Liver (tissue), 9 donors: ENCODE measurements around the gene AADACL4. TPM values are rescaled to one million over a fixed set of nuclear protein-coding genes. Genes with fewer than 3 reads are reported as not detected.

Experiments
- DNase-seq: peaks from one replicate; pipeline ENCODE4 v3.0.0-alpha.2; 2017; ENCODE audit warnings: low spot score
- H3K27ac ChIP-seq, 2 donors: one replicate each; pipeline ENCODE4 v1.7.0; 2013; ENCODE audit warnings: inconsistent platforms in 2 of 2, low read length in 2 of 2, control low read depth in 1 of 2, low read depth in 1 of 2, mild to moderate bottlenecking in 1 of 2
- H3K27me3 ChIP-seq, 4 donors: one replicate each; pipeline versions ENCODE4 v1.6.1 to v1.7.0; 2013; ENCODE audit warnings: low read length in 3 of 4, inconsistent platforms in 1 of 4, mild to moderate bottlenecking in 1 of 4, moderate library complexity in 1 of 4; ENCODE audit not compliant: control insufficient read depth in 4 of 4, insufficient read depth in 4 of 4
- H3K36me3 ChIP-seq, 4 donors: one replicate each; pipeline versions ENCODE4 v1.6.1 to v1.7.0; 2013; ENCODE audit warnings: low read length in 3 of 4, mild to moderate bottlenecking in 3 of 4, low read depth in 1 of 4, moderate library complexity in 1 of 4; ENCODE audit not compliant: control insufficient read depth in 4 of 4, insufficient read depth in 3 of 4
- H3K4me1 ChIP-seq, 4 donors: one replicate each; pipeline versions ENCODE4 v1.6.1 to v1.7.0; 2013; ENCODE audit warnings: low read length in 3 of 4, mild to moderate bottlenecking in 3 of 4, moderate library complexity in 1 of 4; ENCODE audit not compliant: control insufficient read depth in 4 of 4, insufficient read depth in 4 of 4
- H3K4me3 ChIP-seq, 3 donors: one replicate each; pipeline versions ENCODE4 v1.6.1 to v1.7.0; 2013; ENCODE audit warnings: low read length in 3 of 3, control low read depth in 1 of 3, low read depth in 1 of 3, mild to moderate bottlenecking in 1 of 3
- H3K9ac ChIP-seq, 2 donors: one replicate each; pipeline ENCODE4 v1.7.0; 2013; ENCODE audit warnings: low read length in 2 of 2, mild to moderate bottlenecking in 2 of 2, moderate library complexity in 2 of 2, control low read depth in 1 of 2, low read depth in 1 of 2
- H3K9me3 ChIP-seq, 4 donors: one replicate each; pipeline versions ENCODE4 v1.6.1 to v1.7.0; 2013; ENCODE audit warnings: low read length in 3 of 4; ENCODE audit not compliant: control insufficient read depth in 4 of 4
- CTCF ChIP-seq: fragments of 150-350 bp; IDR thresholded peaks from 2 replicates; pipeline ENCODE4 v1.5.1; 2017; ENCODE audit warnings: improper control_type of control experiment, low read depth, low read length; ENCODE audit not compliant: missing input control
- FOXA1 ChIP-seq: IDR thresholded peaks from 2 replicates; pipeline ENCODE4 v1.6.1; 2016; ENCODE audit warnings: antibody characterized with exemption
- FOXA2 ChIP-seq: IDR thresholded peaks from 2 replicates; pipeline ENCODE4 v1.6.1; 2016; ENCODE audit warnings: antibody characterized with exemption
- GABPA ChIP-seq, 2 donors: IDR thresholded peaks in 1 of 2; conservative IDR thresholded peaks in 1 of 2; 2 replicates each; pipeline ENCODE4 v1.6.1; 2016; ENCODE audit warnings: antibody characterized with exemption in 2 of 2, mild to moderate bottlenecking in 1 of 2, moderate library complexity in 1 of 2
- HNF4A ChIP-seq, 2 donors: conservative IDR thresholded peaks; 2 replicates each; pipeline ENCODE4 v1.6.1; 2016; ENCODE audit warnings: antibody characterized with exemption in 2 of 2, mild to moderate bottlenecking in 2 of 2
- JUND ChIP-seq, 2 donors: IDR thresholded peaks; 2 replicates each; pipeline ENCODE4 v1.6.1; 2016; ENCODE audit warnings: antibody characterized with exemption in 2 of 2
- MAX ChIP-seq: IDR thresholded peaks from 2 replicates; pipeline ENCODE4 v1.6.1; 2016; ENCODE audit warnings: antibody characterized with exemption
- NR2F2 ChIP-seq: IDR thresholded peaks from 2 replicates; pipeline ENCODE4 v1.6.1; 2016; ENCODE audit warnings: antibody characterized with exemption
- REST ChIP-seq: IDR thresholded peaks from 2 replicates; pipeline ENCODE4 v1.6.1; 2016; ENCODE audit warnings: antibody characterized with exemption, mild to moderate bottlenecking
- SP1 ChIP-seq: IDR thresholded peaks from 2 replicates; pipeline ENCODE4 v1.6.1; 2018; ENCODE audit warnings: antibody characterized with exemption, mild to moderate bottlenecking
- TAF1 ChIP-seq: conservative IDR thresholded peaks from 2 replicates; pipeline ENCODE4 v1.6.1; 2016; ENCODE audit warnings: antibody characterized with exemption, mild to moderate bottlenecking
- YY1 ChIP-seq: IDR thresholded peaks from 2 replicates; pipeline ENCODE4 v1.6.1; 2016; ENCODE audit warnings: antibody characterized with exemption, mild to moderate bottlenecking
- ZBTB33 ChIP-seq: IDR thresholded peaks from 2 replicates; pipeline ENCODE4 v1.6.1; 2016; ENCODE audit warnings: antibody characterized with exemption
- WGBS: extraction: QIAGEN DNeasy Blood & Tissue Kit; methylation state at CpG from one replicate; pipeline ENCODE4 v1.1.7; 2013; 5-methylcytosine and 5-hydroxymethylcytosine counted together
- polyA plus RNA-seq, 2 donors: library from polyadenylated mRNA; stranded (reverse) in 1 of 2; unstranded in 1 of 2; fragments of 200-250 nt in 1 of 2; fragments of >200 nt in 1 of 2; fragmentation: Nextera tagmentation in 1 of 2; extraction: Ambion mirVana in 1 of 2; gene quantifications; one replicate each; pipeline versions ENCODE4 v1.2.1 to v1.2.3, GENCODE V29; 2013 to 2015
- total RNA-seq, 2 donors: library from RNA; depleted of rRNA; stranded (reverse); fragments of >200 nt; gene quantifications; one replicate each; pipeline ENCODE4 v1.2.3, GENCODE V29; 2014
- donor health status: healthy.
- donor health status: healthy.
- donor health status: healthy.
- donor health status: healthy.
- donor health status: healthy.

AADACL4 gene
- total and polyA plus RNA-seq, 4 donors = not detected

GRCh38 chr1:12625276-12625675 is 18.6 kb upstream of the AADACL4 start:
- Histone ChIP-seq H3K9ac (no peak overlapping the region), H3K9me3 (no peaks in the 10 kb centered on the region), H3K4me1 (peaks cover 0 to 23% (median 15%) of the 10 kb centered on the region in 4 donors), H3K4me3 (no peak overlapping the region), H3K27me3 (no peaks in the 10 kb centered on the region), H3K27ac (no peak overlapping the region), H3K36me3 (no peaks in the 10 kb centered on the region)
- 91% methylated on average over 6 of the region's 6 CpGs for WGBS
- no peak for DNase-seq
- no peak for TF ChIP-seq NR2F2
- TF ChIP-seq CTCF = no peak
- TF ChIP-seq MAX = no peak
- TF ChIP-seq TAF1 = no peak
- TF ChIP-seq HNF4A (conservative IDR thresholded peaks at IDR 0.05) = no peak

- Histone ChIP-seq H3K36me3 (no peaks in the 10 kb centered on the region), H3K4me3 (no peak overlapping the region), H3K4me1 (peaks cover 0 to 7% (median 5%) of the 10 kb centered on the region in 4 donors), H3K9me3 (no peaks in the 10 kb centered on the region), H3K9ac (no peak overlapping the region), H3K27ac (no peak overlapping the region), H3K27me3 (no peaks in the 10 kb centered on the region)
- DNase-seq = no peak
- 63% methylated on average over 4 of the region's 4 CpGs for WGBS
- TF ChIP-seq FOXA1 (no peak), JUND (IDR thresholded peaks at IDR 0.05) (no peak), ZBTB33 (no peak), NR2F2 (no peak), CTCF (no peak), HNF4A (conservative IDR thresholded peaks at IDR 0.05) (no peak), FOXA2 (no peak), MAX (no peak), GABPA (IDR thresholded peaks at IDR 0.05 in 1 of 2, conservative IDR thresholded peaks at IDR 0.05 in 1 of 2) (no peak)
Observed at GRCh38 chr1:12626888-12627287, 17.0 kb upstream of the AADACL4 start.

GRCh38 chr1:12627296-12627695 is 16.6 kb upstream of the AADACL4 start:
- H3K36me3 ChIP-seq = no peaks in the 10 kb centered on the region
- no peaks in the 10 kb centered on the region for H3K9me3 ChIP-seq
- no peak for DNase-seq
- no peak overlapping the region for H3K4me3 ChIP-seq
- no peak overlapping the region for H3K9ac ChIP-seq
- peaks cover 0 to 3% (median 1%) of the 10 kb centered on the region in 4 donors for H3K4me1 ChIP-seq
- H3K27me3 ChIP-seq = no peaks in the 10 kb centered on the region
- H3K27ac ChIP-seq = no peak overlapping the region
- 86% methylated on average over 5 of the region's 5 CpGs for WGBS
- TF ChIP-seq SP1 = no peak
- TF ChIP-seq ZBTB33 = no peak
- TF ChIP-seq REST = no peak
- TF ChIP-seq GABPA (IDR thresholded peaks at IDR 0.05 in 1 of 2, conservative IDR thresholded peaks at IDR 0.05 in 1 of 2) = no peak
- no peak for TF ChIP-seq NR2F2
- no peak for TF ChIP-seq MAX
- TF ChIP-seq FOXA2 = no peak
- no peak for TF ChIP-seq YY1
- no peak for TF ChIP-seq TAF1
- no peak for TF ChIP-seq FOXA1
- TF ChIP-seq HNF4A (conservative IDR thresholded peaks at IDR 0.05) = no peak
